Measurements from ENCODE around the gene KIAA1549.

DNA sequence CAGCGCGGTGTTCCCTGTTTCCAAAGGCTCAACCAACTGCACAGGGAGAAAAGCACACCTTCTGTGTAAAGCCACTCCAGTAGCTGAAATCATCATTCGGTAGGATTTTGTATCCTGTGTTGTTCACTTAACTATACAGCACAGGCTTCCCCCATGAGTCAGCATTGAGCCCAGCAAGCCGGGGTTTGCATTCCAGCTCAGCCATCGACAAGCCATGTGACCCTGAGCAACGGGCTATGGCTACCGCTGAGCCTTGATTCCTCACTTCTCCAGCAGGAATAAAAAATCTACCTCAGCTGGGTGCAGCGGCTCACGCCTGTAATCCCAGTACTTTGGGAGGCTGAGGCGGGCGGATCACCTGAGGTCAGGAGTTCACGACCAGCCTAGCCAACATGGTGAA is 139.1 kb downstream of the KIAA1549 start:
- TF ChIP-seq, protein P1, sequence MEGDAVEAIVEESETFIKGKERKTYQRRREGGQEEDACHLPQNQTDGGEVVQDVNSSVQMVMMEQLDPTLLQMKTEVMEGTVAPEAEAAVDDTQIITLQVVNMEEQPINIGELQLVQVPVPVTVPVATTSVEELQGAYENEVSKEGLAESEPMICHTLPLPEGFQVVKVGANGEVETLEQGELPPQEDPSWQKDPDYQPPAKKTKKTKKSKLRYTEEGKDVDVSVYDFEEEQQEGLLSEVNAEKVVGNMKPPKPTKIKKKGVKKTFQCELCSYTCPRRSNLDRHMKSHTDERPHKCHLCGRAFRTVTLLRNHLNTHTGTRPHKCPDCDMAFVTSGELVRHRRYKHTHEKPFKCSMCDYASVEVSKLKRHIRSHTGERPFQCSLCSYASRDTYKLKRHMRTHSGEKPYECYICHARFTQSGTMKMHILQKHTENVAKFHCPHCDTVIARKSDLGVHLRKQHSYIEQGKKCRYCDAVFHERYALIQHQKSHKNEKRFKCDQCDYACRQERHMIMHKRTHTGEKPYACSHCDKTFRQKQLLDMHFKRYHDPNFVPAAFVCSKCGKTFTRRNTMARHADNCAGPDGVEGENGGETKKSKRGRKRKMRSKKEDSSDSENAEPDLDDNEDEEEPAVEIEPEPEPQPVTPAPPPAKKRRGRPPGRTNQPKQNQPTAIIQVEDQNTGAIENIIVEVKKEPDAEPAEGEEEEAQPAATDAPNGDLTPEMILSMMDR (IDR thresholded peaks at IDR 0.05): no peak
- TF ChIP-seq POLR2A (IDR thresholded peaks at IDR 0.05): no peak
